DMS153 treated with DMSO at 0.1 percent for 48 hours (cell line): ENCODE measurements around the gene SMYD3.
"Not testable (repeated sequence)": the region's sequence is repeated elsewhere in the genome, so short reads cannot be mapped to it uniquely, and the experiment has no call there.

Experiments used
- DNase-seq: peaks from one replicate; lab custom pipeline; 2025; ENCODE audit not compliant: unreplicated experiment; lab: John Stamatoyannopoulos, UW

SMYD3 gene

DNA sequence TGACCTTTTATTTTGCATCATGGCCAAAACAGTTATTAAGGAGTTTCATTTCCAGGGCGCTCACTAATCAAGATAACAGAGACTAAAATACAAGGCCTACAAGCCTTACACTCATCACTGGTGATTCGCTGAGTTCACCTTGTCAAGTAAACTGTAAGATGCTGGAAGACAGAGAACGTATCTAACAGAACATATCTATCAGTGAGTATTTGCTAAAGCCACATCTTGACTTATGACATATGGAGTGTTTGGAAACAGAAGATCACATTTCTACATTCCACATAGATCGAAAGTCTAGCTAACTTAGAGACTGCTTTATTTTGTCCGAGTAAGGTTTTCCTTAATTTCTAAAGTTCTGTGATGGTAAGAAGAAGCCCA, 506.5 kb downstream of the SMYD3 start:
- no peak for DNase-seq

DNA sequence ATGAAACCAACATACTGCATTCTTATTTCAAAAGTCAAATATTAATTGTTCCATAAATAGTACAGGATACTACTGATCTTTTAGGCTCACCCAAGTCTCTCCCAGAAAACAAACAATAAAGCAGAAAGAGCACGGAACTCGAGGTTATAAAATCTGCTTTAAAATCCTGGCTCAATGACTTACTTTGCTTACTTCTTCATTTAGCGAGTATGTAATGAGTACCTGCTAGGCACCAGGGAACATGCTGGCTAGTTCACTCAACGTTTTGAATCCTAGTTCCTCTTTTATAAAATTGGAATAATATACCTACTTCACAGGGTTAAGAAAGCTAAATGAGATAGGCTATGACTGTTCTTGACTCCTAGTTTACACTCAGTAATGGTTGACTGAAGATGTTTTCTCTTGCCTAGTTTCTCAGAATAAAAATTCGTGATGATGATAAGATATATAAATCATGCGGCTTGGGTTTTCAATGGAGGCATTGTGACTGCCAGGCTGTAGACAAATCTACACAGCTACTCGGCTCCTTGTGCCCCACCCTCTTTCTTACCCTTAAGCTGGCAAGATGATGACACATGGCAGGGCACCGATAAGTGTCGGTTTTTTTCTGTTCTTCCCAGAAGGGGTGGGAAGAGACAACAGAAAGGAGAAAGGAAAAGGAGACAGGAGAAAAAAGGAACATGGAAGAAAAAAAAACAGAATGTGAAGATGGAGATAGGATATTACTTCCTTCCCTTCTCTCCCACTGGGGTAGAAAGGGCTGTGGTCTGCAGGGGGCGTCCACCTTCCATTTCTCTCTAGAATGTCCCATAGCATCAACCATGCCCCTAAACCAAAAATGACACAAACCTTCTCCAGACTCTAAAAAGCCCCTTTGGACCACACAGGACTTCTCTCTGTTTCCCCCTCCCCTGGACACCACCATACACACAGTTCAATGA, 507.1 kb downstream of the SMYD3 start:
- DNase-seq: no peak

DNA sequence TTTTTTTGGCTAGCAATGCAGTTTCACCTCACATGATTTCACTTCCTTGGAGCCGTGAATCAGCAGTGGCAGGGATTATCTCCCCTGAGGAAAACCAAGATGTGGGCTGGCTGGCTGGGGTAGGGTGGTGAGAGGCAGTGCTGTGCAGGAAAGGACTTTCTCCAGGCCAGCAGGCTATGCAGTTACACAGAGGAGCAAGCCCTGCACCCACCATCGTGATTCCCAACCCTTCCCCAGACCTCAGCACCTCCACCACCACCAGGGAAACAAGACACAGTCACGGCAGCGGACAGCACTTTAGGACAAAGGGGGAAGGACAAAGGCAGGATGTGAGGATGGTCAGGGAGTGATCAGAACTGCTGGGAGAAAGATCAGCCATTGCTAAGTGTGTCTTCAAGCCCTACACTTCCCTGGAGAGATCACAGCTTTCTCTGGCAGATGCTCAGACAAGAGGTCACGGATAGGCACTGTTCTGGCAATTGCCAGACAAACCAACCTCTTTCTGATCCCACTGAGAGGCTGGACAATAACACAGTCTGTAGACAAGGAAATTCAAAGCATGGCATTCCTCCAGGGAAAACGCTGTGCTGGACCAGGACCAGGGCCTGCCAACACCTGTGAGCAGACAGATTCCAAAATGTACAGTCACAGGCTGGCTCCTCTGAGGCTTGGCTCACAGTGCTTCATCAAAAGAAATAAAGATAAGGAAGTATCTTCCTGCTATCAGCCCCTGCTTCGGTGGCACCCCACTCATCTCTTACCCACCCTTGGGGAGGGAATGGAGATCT, 509.4 kb downstream of the SMYD3 start:
- no peak for DNase-seq

DNA sequence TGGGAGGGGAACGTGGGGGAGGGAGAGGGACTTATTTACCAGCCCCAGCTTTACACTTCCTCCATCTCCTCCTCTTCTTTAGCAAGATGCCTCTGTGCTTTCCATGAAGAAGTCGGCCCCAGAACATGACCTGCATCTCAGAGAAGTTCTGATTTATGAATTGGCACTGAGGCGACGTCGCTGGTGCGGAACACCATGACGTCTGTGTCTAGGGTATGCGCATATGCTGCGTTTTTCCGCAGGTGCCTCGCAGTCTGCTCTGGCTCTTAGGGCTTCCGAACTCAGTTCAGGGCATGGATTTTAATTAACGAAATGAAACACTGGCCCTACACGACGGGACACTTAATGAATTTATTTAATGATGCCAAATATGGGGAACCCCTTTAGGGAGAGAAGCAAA, 510.3 kb downstream of the SMYD3 start:
- no peak for DNase-seq

DNA sequence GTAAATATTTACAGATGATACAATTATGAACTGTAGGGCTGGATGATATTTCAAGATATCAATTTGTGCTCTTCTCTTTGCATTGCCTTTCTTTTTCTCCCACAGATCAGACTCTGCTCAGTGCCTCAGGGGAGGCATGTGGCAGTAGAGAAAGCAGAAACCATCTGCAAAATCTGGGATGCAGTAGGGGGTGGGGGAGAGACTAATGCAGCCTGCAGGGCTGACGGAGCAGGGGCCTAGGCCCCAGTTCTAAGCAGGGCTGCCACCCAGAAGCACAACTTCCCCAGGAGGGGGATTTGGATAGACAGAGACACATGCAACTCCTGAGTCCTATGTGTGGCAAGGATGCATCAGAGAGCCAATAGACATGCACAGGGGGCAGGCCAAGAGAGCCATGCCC, 511.6 kb downstream of the SMYD3 start:
- no peak for DNase-seq

DNA sequence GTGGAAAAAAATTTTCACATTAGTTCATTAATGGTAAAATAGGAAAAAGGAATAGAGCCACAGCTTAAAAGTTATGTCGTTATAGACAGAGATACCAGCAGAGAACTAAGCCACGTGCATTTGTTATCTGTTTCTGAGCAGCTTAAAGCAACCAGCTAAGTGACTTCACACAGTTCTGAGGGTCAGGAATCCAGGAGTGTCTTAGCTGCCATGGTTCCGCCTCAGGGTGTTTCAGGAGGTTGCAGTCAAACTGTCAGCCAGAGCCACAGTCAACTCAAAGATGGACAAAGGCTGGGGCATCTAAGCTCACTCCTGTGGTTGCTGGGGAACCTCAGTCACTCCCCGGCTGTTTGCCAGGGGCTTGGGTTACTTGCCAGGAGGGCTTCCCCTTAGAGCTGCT, 515.8 kb downstream of the SMYD3 start:
- DNase-seq: no peak

DNA sequence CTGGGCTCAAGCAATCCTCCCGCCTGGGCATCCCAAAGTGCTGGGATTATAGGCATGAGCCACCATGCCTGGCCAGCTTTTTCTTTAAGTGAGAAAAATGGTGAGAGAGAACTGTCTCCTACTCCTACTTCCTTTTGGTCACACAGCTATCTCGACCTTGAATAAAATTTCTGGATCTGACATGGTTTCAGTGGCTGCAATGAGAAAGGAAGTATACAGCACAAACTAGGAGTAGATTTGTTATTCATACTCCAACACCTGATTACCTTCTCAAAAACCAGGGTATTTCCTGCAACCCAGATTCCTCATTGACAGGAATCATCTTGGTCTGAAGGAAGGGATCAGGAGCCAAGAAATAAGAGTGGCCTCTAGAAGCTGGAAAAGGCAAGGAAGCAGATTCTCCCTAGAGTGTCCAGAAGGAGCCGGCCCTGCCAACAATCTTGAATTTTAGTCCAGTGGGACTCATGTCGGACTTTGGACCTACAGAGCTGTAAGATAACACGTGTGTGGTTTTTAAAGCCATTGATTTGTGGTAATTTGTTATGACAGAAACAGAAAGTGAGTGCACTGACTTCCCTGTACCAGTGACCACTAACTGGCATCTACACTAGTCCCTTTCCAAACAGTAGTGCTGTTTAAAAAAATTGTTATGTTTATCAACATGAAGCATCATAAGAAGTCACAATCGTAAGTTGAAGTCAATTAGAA, 516.6 kb downstream of the SMYD3 start:
- DNase-seq: no peak

DNA sequence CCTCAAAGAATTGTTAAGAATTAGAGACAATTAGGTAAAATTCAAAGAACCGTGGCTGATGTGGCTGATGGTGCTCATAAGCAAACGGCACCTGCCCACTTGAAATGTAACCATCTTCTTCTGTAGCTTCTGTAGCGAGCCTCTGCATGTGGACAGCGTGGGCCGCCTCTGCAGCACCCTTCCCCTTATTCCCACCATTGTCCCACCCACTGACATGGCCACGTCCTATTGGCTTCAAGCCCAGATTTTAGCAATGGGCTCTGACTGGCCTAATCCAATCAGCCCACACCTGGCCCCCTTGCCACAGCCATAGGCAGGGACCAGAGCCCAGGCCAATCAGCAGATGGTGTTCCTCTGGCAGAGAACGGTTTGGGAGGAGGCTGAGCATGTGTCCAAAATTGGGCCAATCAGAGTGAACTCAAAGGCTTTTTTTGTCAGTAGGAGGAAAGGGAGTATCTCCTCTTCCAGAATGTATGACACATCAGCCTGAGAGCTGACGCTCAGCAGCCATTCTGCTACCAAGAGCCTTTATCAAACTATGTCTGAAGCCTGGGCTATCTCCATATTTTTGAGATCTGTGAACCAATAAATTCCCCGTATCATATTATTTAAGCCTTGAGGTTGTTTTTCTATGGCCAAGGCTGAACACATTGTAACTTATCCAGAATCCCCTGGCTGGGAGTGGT, 518.5 kb downstream of the SMYD3 start:
- DNase-seq: no peak

DNA sequence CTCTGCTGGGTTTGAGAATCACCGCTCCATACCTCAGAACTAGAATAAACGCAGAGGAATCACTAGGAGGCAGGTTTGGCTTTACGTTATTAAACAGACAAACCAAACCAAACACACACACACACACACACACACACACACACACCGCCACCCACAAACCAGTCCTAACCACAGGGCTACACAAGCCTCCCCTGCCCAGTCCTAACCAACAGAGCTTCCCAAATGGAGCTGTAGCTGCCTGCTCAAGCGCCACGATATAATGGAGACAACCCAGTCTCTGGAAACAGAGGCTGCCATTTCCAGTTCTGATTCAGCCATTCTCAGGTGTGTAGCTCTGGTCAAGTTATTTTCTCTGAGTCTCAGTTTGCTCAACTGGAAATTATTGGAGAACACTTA, 519.1 kb downstream of the SMYD3 start:
- DNase-seq: no peak

DNA sequence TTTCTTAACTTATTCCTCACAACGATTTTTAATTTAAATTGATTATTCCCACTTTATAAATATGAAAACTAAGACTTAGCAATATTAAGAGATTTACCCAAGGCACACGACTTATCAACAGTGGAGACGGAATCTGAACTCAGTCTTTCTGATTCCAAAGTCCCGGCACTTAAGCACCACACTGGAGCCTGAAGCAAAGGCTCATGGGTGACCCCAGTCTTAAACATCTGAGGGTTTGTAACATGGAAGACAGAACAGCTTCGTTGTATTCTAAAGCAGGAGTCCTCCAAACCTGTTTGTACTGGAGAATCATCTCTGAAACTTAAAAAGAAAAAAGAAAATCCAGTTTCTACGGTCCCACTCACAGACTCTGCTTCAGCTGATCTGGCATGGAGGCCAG, 519.5 kb downstream of the SMYD3 start:
- DNase-seq: no peak

DNA sequence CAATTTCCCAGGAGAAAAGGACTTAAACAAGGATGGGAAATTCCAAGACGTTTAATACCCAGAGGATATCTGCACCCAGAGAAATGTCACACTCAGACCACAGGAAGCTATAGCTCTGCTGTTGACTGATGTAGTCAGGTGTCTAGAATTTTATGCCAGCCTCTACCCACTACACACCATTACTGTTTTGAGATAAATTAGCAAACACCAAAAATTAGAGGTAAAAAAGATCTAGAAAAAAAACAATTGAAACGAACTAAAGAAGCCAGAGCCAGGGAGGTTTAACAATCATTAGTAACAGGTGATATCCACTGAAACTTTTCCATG, 519.9 kb downstream of the SMYD3 start:
- DNase-seq: no peak

DNA sequence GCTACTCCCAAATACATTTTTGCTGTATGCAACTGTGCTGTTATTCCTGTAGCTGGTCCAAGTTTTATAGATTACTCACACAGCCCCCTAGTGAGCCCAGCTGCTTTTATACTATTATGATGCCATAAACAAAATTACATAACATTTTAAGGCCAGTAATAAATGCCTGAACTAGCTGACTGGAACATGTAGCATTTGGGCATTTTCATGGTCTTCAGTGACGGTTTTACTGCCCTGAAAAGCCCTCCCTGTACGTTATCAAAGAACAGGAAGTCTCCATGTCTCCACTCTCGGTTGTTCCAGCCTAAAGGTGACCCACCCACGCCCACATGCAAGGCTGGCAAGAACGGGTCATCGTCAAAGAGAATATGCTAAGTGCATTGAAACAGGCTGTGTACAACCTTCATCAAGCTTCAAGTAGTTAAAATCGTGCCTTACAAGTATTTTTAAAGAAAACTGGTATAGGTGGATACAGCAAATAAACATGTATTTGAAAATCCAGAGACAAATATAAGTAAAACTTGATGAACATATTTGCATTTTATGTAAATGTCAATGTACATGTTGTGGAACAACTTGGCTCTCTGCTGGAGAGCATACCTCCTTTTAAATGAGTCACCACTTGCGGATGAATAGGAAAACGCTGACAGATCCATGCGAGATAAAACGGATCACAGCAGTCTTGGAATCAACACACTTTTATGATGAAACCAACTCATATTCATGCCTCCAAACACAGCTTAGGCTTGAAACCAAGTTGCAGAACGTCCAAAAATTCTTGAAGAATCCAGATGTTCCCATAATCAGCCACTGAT, 520.5 kb downstream of the SMYD3 start:
- DNase-seq: no peak

DNA sequence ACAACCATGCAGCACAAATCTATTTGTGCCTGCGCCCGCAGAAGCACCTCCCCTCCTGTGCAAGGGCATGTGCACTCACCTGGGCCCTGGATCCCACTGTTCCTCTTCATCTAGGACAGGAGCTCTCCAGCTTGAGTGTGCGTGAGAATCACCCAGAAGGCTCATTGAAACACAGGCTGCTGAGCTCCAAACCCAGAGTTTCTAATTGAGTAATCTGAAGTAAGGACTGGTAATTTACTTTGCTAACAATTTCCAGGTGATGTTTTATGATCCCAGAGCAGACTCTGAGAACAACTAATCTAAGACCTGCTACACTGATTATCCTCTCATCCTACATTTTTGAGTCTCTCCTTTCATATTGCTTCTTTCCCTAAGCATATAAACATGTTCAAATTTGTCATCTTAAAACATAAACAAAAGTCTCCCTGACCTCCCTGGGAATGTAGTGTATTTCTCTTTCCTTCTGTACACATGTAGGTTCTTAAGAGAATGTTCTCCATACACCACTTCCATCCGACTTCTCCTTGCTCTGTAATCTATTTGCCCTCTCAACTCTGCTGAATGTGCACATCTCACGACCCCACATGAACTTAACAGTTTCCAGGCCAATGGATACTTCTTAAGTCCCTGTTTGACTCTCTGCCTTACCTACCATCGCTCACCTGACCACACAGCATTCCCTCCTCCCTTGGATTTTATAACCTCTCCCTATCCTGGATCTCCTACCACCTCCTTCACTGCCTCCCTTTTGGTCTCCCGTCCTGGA, 522.5 kb downstream of the SMYD3 start:
- no peak for DNase-seq

DNA sequence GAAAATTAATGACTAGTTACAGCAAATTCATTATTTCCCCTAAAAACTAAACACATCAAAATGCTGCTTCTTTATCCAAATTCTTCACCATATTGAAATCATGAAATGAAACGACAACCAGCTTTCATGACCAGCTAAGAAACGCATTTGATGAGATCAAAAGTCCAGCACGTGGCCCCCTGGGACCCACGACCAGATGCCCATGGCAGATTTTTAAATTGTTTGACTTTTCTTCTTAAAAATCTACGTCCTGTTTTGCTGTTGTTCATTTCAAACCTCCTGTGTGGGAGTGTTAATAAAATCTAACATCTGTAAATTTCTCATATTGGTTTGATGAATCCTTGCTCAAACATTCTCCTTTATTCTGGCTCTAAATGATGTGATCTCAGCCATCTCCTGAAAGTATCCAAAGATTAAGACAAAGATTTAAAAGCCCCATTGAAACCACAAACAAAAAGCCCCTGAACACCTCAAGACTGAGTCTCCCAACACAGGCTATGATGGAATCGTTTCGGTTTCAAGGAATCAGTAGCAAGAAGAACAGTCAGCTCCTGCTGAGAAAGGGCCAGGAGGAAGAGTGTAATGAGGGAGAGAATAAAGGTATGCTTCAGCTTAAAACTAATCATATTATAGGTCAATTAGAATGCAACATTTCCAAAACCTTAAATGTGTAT, 523.6 kb downstream of the SMYD3 start:
- DNase-seq: no peak

DNA sequence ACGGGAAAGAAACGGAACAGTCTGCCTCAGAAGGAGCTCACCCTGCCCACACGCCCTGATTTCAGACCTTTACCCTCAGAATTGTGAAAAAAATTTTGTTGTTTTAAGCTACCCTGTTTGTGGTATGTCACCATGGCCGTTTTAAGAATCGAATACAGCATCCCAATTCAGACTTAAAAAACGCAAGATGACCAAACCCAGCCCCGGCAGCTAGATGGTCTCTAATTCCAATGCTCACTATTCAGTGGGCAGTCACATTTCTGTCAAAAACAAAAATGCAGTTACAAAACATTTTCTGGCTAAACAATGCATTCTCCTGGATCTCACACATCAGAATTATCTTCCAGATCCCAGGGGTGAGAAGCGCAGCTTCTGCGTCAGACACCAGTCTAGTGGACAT, 527.5 kb downstream of the SMYD3 start:
- no peak for DNase-seq

DNA sequence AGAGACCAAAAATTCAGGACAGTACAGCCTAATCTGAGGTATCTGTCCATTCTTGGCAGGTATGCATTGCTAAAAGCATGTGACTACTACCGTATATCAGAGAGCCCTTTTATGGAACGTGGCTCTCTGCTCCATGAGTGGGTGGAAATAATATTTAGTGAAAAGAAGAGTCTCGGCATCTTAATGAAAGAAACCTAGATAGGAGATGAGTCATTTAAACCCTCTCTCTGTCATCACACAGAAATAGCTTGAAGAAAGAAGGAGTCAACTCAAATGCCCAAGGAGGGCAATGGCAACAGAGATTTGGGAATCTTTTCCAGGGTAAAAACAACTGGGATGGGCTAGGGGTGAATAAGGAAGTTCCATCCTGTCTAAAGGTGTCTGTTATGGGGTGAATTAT, 528.2 kb downstream of the SMYD3 start:
- no peak for DNase-seq

DNA sequence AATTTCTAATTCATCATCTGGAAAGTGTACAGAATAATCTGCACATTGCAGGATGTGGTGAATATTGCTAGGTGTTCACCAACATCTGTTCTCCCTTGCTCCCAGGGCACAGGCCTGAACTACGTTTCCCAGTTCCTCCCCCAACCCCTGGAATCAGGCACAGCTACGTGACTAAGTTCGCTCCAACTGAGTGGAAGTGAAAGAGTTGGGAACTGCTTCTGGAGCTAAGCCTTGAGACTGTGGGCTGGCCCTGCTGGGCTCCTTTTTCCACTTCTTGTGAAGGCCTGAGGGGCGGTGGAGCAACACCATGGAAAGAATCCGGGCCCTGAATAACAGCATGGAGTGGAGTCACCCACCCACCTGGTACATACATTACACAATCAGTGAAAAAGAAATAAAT, 534.6 kb downstream of the SMYD3 start:
- DNase-seq: no peak

DNA sequence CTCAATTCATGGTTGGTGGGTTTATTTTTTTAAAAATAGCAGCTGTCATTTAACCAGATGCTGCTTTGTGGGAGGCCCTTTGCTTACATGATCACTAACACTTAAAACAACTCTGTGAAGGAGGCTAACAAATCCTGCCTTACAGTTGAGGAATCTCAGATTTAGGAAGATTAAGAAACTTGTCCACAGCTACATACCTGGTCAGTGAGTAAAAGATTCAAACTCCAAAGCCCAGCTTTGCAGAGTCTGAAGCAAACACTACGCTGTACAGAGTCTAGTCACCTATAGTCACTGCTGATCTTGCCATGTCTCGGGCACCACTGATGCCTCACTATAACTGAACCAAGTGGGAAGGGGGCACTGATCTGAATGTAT, 535.4 kb downstream of the SMYD3 start:
- no peak for DNase-seq

DNA sequence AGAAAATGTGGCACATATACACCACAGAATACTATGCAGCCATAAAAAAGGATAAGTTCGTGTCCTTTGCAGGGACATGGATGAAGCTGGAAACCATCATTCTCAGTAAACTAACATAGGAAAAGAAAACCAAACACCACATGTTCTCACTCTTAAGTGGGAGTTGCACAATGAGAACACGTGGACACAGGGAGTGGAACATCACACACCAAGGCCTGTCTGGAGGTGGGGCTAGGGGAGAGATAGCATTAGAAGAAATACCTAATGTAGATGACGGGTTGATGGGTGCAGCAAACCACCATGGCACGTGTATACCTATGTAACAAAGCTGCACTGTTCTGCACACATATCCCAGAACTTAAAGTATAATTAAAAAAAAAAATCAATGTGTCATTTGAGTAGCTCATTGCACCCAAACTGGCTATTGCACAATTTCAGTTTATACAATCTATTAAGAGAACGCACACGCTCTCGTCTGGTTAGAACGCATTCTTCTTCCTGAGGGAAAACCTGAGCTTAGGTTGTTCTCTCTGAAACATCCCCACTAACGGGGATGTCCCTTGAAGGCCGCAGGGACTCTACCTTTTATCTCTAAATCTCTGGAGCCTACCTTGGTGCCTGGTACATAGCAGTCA, 535.9 kb downstream of the SMYD3 start:
- DNase-seq: not testable (repeated sequence)
